Neural progenitor cell (in vitro differentiated cells): ENCODE data around the gene DMKN.

Experiments used
- EZH2 ChIP-seq: fragments of 200-600 bp; sonication (generic); IDR thresholded peaks from 2 replicates; pipeline ENCODE4 v1.6.1; 2017; ENCODE audit warnings: antibody characterized with exemption, mild to moderate bottlenecking, moderate library complexity
- EZH2phosphoT487 ChIP-seq: fragments of 200-600 bp; sonication (generic); IDR thresholded peaks from 2 replicates; pipeline ENCODE4 v1.6.1; 2017; ENCODE audit warnings: antibody characterized with exemption
- TF ChIP-seq, protein P1 (sequence below): fragments of 200-600 bp; sonication (generic); IDR thresholded peaks from 2 replicates; pipeline ENCODE4 v1.5.1; 2017; ENCODE audit warnings: antibody characterized with exemption, mild to moderate bottlenecking

DNA sequence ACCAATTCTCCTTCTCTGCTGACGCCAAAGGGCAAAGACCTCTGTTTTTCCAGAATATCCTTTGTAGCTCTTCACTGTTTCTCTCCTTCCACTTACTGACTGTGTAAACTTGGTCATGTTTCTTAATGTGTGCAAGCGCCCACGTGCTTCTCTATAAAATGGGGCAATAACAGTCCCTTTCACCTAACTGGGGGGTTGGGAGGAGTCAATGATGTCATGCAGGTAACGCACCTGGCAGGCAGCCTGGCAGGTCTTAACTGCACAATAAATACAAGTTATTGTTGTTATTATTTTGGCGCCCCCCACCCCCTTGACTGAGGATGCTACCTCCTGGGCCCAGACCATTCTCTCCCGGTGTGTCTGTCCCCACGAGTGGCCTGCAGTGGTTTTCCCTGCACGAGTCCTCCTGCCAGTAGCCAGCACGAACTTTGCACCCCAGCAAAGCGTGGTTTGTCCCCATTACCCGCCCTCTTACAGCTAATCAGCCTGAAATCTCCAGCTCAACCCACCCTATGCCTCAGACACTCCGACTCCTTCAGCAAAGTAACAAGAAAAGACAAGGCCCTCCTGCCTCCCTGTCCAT lies 9.4 kb upstream of the DMKN start:
- TF ChIP-seq EZH2, result no peak
- TF ChIP-seq, protein P1, sequence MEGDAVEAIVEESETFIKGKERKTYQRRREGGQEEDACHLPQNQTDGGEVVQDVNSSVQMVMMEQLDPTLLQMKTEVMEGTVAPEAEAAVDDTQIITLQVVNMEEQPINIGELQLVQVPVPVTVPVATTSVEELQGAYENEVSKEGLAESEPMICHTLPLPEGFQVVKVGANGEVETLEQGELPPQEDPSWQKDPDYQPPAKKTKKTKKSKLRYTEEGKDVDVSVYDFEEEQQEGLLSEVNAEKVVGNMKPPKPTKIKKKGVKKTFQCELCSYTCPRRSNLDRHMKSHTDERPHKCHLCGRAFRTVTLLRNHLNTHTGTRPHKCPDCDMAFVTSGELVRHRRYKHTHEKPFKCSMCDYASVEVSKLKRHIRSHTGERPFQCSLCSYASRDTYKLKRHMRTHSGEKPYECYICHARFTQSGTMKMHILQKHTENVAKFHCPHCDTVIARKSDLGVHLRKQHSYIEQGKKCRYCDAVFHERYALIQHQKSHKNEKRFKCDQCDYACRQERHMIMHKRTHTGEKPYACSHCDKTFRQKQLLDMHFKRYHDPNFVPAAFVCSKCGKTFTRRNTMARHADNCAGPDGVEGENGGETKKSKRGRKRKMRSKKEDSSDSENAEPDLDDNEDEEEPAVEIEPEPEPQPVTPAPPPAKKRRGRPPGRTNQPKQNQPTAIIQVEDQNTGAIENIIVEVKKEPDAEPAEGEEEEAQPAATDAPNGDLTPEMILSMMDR, result no peak
- no peak for TF ChIP-seq EZH2phosphoT487
